ENCODE results near the gene CRADD.
"Not testable (repeated sequence)": the region's sequence is repeated elsewhere in the genome, so short reads cannot be mapped to it uniquely, and the experiment has no call there.

The CRADD gene

GRCh38 chr12:93762059-93762719 lies 85.0 kb downstream of the CRADD start:
- no peak for DNase-seq

DNA sequence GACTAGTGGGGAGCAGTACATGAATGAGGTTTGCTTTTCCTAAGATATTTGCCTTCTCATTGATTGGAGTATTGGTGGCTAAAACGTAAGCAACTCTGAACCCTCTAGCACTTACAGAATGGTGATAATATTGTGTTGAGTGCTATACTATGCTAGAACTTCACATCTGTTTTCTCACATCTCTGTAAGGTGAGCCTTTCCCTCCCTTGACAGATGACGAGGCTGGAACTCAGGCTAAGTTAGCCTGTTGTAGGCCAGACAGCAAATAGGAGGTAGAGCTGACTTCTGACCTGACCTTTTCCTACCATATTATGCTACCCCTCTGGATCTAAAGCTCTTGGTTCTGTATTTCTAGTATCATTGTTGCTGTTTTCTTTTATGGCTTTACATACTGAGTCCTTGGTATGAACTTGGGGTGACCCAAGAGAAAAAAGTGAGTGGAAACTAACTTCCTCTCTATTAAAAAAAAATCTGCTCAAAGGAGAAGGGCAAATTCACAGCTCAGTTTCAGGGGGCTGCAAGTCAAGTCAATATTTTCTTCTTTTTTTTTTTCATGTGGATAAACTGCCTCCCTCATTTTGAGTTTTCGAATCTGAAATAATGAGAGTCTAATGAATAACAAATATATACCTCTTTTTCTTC lies 85.9 kb downstream of the CRADD start:
- DNase-seq = peak; percentile 28

DNA sequence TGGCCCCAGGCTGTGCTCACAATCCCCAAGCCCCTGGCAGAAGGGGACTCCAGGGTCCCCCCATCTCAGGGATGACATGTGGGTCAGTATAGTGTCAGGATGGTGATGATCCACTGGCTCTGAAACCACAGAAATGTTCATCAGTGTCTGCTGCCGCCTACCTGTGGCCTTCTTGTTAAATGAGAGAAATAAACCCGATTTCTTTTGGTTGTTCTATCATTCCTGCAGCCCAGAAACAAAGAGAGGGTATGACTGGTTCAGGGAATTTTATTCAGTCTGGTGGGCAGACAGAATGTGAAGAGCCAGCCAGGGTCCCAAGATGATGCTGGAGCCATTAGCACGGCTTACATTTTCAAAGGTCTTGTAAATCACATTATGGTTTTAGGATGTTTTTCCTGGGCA lies 86.6 kb downstream of the CRADD start:
- DNase-seq = peak; percentile 57

- no peak for DNase-seq
These were observed 89.2 kb downstream of the CRADD start for GRCh38 chr12:93766371-93766770.

DNA sequence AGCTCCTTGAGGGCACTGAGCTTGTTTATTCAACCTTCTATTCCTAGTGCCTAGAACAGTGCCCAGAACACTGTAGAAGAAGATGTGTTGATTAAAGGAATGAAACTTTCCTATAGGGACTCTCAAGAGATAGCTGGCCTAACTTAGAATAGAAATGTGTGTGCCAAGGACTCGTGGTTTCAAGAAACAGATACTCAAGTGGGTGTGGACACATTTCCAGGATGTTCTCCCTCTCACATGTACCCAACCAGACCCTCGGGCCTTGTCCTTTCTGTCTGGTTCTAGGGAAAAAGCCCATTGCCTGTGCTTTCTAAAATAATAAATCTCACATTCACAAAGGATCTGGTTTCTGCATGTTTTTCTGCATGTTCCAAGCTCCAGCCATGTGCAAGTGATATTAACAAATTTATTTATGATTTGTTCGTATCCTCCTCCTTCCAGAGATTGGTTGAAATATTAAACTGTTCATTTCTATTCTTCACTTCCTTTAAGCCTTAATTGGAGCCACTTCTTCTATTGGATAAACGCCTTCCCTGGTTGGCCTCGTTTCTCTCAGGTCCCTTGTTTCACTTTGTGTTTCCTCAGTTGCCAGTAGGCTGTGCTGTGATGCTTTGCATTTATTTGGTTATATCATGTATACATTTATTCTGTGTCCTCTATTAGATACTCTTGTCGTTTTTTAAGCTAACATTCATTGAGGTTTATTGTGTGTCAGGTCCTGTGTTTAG lies 89.8 kb downstream of the CRADD start:
- DNase-seq = peak; percentile 79

- peak; percentile 68 for DNase-seq
These were observed 90.3 kb downstream of the CRADD start for GRCh38 chr12:93767524-93767863.

- peak; percentile 38 for DNase-seq
These were observed 95.0 kb downstream of the CRADD start for GRCh38 chr12:93772003-93772700.

DNA sequence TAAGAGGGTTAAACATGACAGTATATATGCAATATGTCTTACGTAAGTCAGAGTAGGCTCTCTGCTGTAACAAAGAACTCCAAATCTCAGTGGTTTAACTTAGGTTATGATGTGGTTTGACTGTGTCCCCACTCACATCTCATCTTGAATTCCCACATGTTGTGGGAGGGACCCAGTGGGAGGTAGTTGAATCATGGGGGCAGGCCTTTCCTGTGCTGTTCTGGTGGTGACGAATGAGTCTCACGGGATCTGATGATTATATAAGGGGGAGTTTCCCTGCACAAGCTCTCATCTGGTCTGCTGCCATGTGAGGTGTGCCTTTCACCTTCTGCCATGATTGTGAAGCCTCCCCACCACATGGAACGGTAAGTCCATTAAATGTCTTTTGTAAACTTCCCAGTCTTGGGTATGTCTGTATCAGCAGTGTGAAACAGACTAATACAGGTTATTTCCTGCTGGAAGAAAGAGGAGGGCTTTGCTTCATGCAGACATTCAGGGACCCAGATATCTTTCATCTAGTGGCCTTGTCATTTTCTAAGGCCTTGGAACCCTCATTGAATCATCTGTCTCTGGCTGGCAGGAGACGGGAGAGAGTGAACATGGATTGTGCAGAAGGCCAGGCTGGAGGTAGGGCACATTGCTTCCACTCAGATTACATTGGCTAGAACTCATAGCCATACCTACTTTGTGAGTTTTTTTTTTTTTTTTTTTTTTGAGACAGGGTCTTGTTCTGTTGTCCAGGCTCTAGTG lies 96.1 kb downstream of the CRADD start:
- DNase-seq = peak; percentile 88

GRCh38 chr12:93776581-93777018 lies 99.4 kb downstream of the CRADD start:
- no peak for DNase-seq

DNA sequence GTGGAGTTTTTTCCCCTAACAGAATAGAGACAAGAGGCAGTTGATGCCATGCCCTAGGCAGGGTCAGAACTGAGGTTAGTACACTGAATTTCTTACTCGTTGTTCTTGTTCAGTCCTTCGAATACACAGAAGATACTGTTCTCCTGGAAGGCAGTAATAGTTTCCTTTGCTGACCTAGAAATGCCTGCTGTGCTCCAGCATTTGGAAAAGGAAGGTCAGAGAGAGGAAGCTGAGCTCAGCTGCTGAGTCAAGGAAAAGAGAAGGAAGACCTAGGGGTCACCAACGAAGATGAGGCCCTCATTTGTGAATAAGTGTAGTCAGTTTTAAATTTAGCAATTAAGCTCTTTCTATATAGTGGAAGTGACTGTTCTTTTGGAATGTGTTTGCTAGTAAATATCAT lies 100.1 kb downstream of the CRADD start:
- no peak for DNase-seq

DNA sequence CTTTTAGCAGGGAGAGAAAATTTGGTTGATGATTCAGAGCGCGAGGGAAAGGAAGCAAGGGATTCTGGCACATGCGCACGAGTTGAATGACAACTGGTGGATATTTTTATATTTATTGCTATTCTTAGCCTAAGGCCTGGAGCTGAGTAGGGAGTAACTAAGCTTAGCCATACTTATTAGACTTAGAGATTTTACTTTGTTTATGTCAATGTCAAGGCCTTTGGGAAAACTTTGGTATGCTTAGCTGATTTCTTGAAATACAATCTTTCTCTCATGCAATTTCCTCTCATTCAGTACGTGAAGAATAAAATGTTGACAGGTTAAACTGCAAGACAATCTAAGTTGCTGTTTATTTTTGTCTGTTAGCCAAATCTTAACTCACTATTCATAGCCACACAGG lies 101.1 kb downstream of the CRADD start:
- DNase-seq = no peak

- DNase-seq = no peak
These were observed 101.6 kb downstream of the CRADD start for GRCh38 chr12:93778766-93779165.

DNA sequence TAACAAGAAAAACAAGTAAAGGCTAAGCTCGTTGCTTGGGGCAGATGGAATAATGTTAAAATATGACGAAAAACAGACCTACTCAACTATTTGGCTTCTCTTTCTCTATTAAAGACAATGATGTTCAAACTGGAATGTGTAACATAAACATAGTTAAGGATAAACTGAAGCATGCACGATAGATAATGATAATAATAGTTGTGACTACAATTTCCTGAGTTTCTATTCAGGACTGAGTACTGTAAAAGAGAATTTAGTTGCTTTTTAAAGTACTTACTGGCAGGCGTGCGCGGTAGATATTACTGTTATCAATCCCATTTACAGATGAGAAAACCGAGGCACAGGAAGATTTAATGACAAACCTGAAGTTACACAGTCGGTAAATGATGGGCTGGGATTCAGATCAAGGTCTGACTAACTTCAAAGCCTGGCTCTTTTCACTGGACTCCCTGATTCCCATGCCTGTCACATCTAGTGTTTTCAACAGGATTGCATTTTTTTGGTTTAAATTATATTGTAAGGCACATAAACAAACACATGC lies 103.0 kb downstream of the CRADD start:
- DNase-seq = no peak

GRCh38 chr12:93780886-93781285 lies 103.7 kb downstream of the CRADD start:
- DNase-seq = not testable (repeated sequence)

DNA sequence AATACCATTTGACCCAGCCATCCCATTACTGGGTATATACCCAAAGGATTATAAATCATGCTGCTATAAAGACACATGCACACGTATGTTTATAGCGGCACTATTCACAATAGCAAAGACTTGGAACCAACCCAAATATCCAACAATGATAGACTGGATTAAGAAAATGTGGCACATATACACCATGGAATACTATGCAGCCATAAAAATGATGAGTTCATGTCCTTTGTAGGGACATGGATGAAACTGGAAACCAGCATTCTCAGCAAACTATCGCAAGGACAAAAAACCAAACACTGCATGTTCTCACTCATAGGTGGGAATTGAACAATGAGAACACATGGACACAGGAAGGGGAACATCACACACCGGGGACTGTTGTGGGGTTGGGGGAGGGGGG lies 104.8 kb downstream of the CRADD start:
- DNase-seq = not testable (repeated sequence)

GRCh38 chr12:93782853-93783252 lies 105.7 kb downstream of the CRADD start:
- DNase-seq = no peak

- peak; percentile 17 for DNase-seq
These were observed 106.7 kb downstream of the CRADD start for GRCh38 chr12:93783832-93784231.

GRCh38 chr12:93784339-93785086 lies 107.3 kb downstream of the CRADD start:
- peak; percentile 81 for DNase-seq

- DNase-seq = peak; percentile 25
These were observed 108.3 kb downstream of the CRADD start for GRCh38 chr12:93785249-93786010.

DNA sequence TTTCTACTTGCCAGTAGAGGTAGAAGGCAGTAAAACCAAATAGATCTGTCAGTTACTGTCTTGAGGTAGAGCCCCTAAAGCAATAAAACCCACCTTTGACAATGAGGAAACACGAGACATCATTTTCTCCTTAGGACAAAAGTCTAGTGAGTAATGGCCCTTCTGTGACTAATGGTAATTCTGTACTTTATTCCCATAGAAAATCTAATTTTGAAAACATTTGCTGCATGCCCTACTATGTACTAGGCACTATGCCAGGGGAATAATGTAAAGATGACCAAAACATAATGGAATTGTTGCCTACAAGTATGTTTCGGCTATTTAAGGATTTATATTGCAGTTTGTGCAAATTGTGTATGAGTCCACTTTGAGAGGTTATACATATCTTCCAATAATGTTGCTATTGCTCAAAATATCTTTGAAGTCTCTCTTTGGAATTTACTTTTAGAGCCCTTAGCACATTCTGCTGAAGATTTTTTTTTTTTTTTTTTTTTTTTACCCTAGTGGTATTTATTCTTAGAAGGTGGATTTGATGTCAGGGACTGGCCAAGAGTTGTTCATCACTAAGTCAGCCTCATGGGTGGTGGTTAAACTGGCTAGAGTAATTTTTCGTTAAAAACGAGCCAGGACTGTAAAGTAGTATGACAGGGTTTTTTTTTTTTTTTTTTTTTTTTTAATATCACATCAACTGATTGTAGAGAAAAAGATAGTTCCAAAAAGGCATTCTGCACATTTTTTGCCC lies 109.7 kb downstream of the CRADD start:
- no peak for DNase-seq
